ENCODE results near the gene TOR1B.
A peak's percentile ranks its signal among the peaks of the same experiment; 100 is the strongest.
"Not testable (repeated sequence)": the region's sequence is repeated elsewhere in the genome, so short reads cannot be mapped to it uniquely, and the experiment has no call there.

Gene TOR1B

GRCh38 chr9:129776566-129776937, 26.4 kb upstream of the TOR1B start:
- no peak for DNase-seq (ENCODE audit: low read depth)

- DNase-seq (ENCODE audit: low read depth) = peak; percentile 100
Observed at GRCh38 chr9:129776938-129777768, 25.8 kb upstream of the TOR1B start.

GRCh38 chr9:129777769-129778130, 25.2 kb upstream of the TOR1B start:
- DNase-seq (ENCODE audit: low read depth) = no peak

GRCh38 chr9:129778469-129778868, 24.5 kb upstream of the TOR1B start:
- DNase-seq (ENCODE audit: low read depth) = no peak

- no peak for DNase-seq (ENCODE audit: low read depth)
Observed at GRCh38 chr9:129779560-129780190, 23.3 kb upstream of the TOR1B start.

- no peak for DNase-seq (ENCODE audit: low read depth)
Observed at GRCh38 chr9:129781131-129781530, 21.9 kb upstream of the TOR1B start.

GRCh38 chr9:129781981-129782380, 21.0 kb upstream of the TOR1B start:
- DNase-seq (ENCODE audit: low read depth) = no peak

GRCh38 chr9:129783516-129784361, 19.2 kb upstream of the TOR1B start:
- peak; percentile 85 for DNase-seq (ENCODE audit: low read depth)

- not testable (repeated sequence) for DNase-seq (ENCODE audit: low read depth)
Observed at GRCh38 chr9:129784970-129785369, 18.0 kb upstream of the TOR1B start.

- peak; percentile 36 for DNase-seq (ENCODE audit: low read depth)
Observed at GRCh38 chr9:129785866-129786265, 17.1 kb upstream of the TOR1B start.

GRCh38 chr9:129786481-129786880, 16.5 kb upstream of the TOR1B start:
- DNase-seq (ENCODE audit: low read depth) = no peak

GRCh38 chr9:129794549-129794948, 8.4 kb upstream of the TOR1B start:
- DNase-seq (ENCODE audit: low read depth) = no peak

GRCh38 chr9:129796029-129796428, 7.0 kb upstream of the TOR1B start:
- DNase-seq (ENCODE audit: low read depth) = not testable (repeated sequence)

GRCh38 chr9:129798973-129799372, 4.0 kb upstream of the TOR1B start:
- DNase-seq (ENCODE audit: low read depth) = no peak

- DNase-seq (ENCODE audit: low read depth) = no peak
Observed at GRCh38 chr9:129801504-129801903, 1.5 kb upstream of the TOR1B start.

GRCh38 chr9:129803676-129804060, 684 bp downstream of the TOR1B start:
- DNase-seq (ENCODE audit: low read depth) = no peak

- no peak for DNase-seq (ENCODE audit: low read depth)
Observed at GRCh38 chr9:129806061-129806460, 3.1 kb downstream of the TOR1B start.

- DNase-seq (ENCODE audit: low read depth) = no peak
Observed at GRCh38 chr9:129809346-129809745, 6.4 kb downstream of the TOR1B start.

- no peak for DNase-seq (ENCODE audit: low read depth)
Observed at GRCh38 chr9:129810116-129810515, 7.1 kb downstream of the TOR1B start.

GRCh38 chr9:129810788-129811187, 7.8 kb downstream of the TOR1B start:
- no peak for DNase-seq (ENCODE audit: low read depth)

GRCh38 chr9:129811967-129812363, 9.0 kb downstream of the TOR1B start:
- no peak for DNase-seq (ENCODE audit: low read depth)

- no peak for DNase-seq (ENCODE audit: low read depth)
Observed at GRCh38 chr9:129812385-129812784, 9.4 kb downstream of the TOR1B start.

- DNase-seq (ENCODE audit: low read depth) = no peak
Observed at GRCh38 chr9:129813661-129814060, 10.7 kb downstream of the TOR1B start.

All from ELR (cell line).